ENCODE measurements around the gene EFNA1.

- TF ChIP-seq CTCF (conservative IDR thresholded peaks at IDR 0.05; ENCODE audit: low read depth, low read length) (no peak), MXI1 (IDR thresholded peaks at IDR 0.05; ENCODE audit: borderline replicate concordance, low read depth, low read length) (no peak), POLR2A (IDR thresholded peaks at IDR 0.05; ENCODE audit: low read depth, low read length) (no peak), SMC3 (IDR thresholded peaks at IDR 0.05; ENCODE audit: low read depth, low read length) (no peak), CEBPB (IDR thresholded peaks at IDR 0.05; ENCODE audit: low read depth, low read length) (no peak), MAFK (IDR thresholded peaks at IDR 0.05; ENCODE audit: low read depth, low read length) (no peak), BHLHE40 (IDR thresholded peaks at IDR 0.05; ENCODE audit: low read depth, low read length) (no peak), USF2 (IDR thresholded peaks at IDR 0.05; ENCODE audit: low read depth, low read length) (no peak), ELK1 (IDR thresholded peaks at IDR 0.05; ENCODE audit: borderline replicate concordance, low read depth, low read length) (no peak), FOS (IDR thresholded peaks at IDR 0.05; ENCODE audit: low read depth, low read length) (no peak), NFE2L2 (IDR thresholded peaks at IDR 0.05; ENCODE audit: low read depth, low read length) (no peak), RAD21 (IDR thresholded peaks at IDR 0.05; ENCODE audit: low read length) (no peak), CHD1 (IDR thresholded peaks at IDR 0.05; ENCODE audit: low read depth, low read length) (no peak), RFX5 (IDR thresholded peaks at IDR 0.05; ENCODE audit: low read depth, low read length) (no peak)
Measured at GRCh38 chr1:155103325-155103724, 24.4 kb upstream of the EFNA1 start.
